ENCODE results near the gene EED. TPM values are rescaled to one million over a fixed set of nuclear protein-coding genes. Genes with fewer than 3 reads are reported as not detected.
"Not testable (repeated sequence)": the region's sequence is repeated elsewhere in the genome, so short reads cannot be mapped to it uniquely, and the experiment has no call there.

Gene EED
- polyA plus RNA-seq, 6 donors from 2014 or later = 13.1 to 22.6 (median 16.5) TPM

DNA sequence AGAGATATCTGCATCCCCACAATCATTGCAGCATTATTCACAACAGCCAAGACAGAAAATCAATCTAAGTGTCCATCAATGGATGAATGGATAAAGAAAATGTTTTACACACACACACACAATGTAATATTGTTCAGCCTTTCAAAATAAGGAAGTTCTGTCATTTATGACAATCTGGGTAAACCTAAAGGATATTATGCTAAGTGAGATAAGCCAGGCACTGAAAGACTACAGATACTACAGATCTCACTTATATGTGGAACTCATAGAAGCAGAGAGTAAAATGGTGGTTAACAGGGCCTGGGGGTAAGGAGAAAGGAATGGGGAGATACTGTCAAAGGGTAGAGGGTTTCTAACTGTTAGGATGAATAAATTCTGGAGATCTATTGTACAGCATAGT is 36.0 kb upstream of the EED start:
- no peak overlapping the region for H3K4me3 Mint-ChIP-seq
- DNase-seq (no peak), ATAC-seq (ENCODE audit: low read depth in 2 of 2) (no peak)
- no peaks in the 10 kb centered on the region for H3K9me3 Mint-ChIP-seq
- H3K4me1 Mint-ChIP-seq = peaks cover 7 to 9% (median 7%) of the 10 kb centered on the region in 3 donors
- H3K27me3 Mint-ChIP-seq = no peaks in the 10 kb centered on the region
- H3K27ac Mint-ChIP-seq = no peak overlapping the region
- H3K36me3 Mint-ChIP-seq = no peaks in the 10 kb centered on the region

DNA sequence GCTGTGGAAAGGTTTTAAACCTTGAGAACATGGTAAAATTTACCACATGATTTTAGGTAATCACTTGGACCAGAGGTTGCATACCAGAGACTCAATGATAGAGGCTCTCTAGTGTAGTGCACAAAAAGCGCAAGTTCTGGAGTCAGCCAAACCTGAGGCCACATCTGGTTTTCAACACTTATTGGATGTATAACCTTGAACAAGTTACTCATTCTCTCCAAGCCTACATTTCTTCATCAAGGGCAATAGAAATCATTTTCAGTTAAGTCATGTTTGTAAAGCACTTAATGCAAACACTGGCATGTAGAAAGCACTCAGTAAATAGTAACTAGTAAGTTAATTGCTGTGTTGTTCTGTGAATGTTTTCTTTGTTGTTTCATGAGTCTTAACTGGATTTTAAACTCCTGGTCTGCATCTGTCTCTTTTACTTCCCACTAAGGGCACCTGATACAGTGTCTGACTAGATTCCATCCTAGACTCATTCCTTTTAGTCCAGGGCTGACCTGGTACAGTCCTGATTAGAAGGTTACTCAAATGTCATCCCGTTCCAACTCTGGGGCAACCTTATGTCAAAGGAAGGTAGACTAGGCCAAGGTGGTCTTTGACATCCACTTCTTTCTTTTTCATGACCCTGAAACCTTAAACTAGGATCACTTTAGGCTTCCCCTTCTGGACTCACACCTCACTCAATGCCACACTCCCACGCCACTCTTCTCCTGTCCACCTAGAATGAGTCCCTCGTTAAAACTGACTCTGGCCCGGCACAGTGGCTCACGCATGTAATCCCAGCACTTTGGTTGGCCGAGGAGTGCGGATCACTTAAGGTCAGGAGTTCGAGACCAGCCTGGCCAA is 34.5 kb upstream of the EED start:
- no peak for DNase-seq
- no peaks in the 10 kb centered on the region for H3K9me3 Mint-ChIP-seq

DNA sequence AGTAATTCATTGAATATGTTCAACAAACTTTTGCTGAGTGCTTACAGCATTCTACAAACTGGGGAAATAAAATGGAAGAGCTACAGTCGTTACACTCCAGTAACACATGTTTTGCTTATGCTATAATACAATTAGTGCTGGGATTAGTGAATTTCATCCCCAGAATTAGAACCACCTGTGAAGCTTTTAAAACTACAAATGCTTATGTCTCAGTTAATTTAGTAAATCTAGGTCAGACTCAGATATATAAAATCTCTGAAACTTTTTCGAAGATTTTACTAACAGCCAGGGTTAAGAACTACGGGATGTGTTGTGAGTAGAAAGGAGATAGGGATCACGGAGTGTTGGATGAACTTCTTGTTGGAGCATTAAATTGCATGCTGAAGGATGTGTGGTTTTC is 33.7 kb upstream of the EED start:
- no peaks in the 10 kb centered on the region for H3K9me3 Mint-ChIP-seq
- DNase-seq = no peak
- H3K4me1 Mint-ChIP-seq = peaks cover 0 to 9% (median 0%) of the 10 kb centered on the region in 3 donors
- H3K4me3 Mint-ChIP-seq = no peak overlapping the region
- H3K27me3 Mint-ChIP-seq = no peaks in the 10 kb centered on the region
- no peak for ATAC-seq (ENCODE audit: low read depth in 2 of 2)
- peak overlapping the region in 1 of 6 donors; percentile 39 for H3K27ac Mint-ChIP-seq
- no peaks in the 10 kb centered on the region for H3K36me3 Mint-ChIP-seq

More for the DNA sequence above, 34.5 kb upstream of the EED start:
- H3K27me3 Mint-ChIP-seq = no peaks in the 10 kb centered on the region
- H3K27ac Mint-ChIP-seq = peak overlapping the region in 1 of 6 donors; percentile 87
- ATAC-seq (ENCODE audit: low read depth in 2 of 2) = no peak
- H3K36me3 Mint-ChIP-seq = no peaks in the 10 kb centered on the region
- H3K4me3 Mint-ChIP-seq = no peak overlapping the region
- peaks cover 0 to 8% (median 0%) of the 10 kb centered on the region in 3 donors for H3K4me1 Mint-ChIP-seq

DNA sequence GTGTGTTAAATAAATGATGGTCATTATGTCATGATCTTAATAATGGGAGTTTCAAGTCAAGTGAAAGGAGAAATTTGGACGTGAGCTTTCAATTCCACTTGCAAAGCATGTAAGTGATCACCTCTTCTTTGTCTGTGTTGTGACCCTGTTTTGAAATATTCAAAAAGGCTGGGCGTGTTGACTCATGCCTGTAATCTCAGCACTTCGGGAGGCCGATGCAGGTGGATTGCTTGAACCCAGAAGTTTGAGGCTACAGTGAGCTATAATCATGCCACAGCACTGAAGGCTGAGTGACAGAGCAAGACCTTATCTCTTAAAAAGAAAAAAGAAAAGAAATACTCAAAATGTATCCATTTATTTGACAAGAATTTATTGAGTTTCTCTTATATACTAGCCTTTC is 32.9 kb upstream of the EED start:
- ATAC-seq (ENCODE audit: low read depth in 2 of 2) (no peak), DNase-seq (no peak)
- H3K27me3 Mint-ChIP-seq = no peaks in the 10 kb centered on the region
- no peaks in the 10 kb centered on the region for H3K9me3 Mint-ChIP-seq
- H3K36me3 Mint-ChIP-seq = no peaks in the 10 kb centered on the region
- H3K4me1 Mint-ChIP-seq = peaks cover 0 to 9% (median 0%) of the 10 kb centered on the region in 3 donors
- no peak overlapping the region for H3K4me3 Mint-ChIP-seq
- H3K27ac Mint-ChIP-seq = no peak overlapping the region

DNA sequence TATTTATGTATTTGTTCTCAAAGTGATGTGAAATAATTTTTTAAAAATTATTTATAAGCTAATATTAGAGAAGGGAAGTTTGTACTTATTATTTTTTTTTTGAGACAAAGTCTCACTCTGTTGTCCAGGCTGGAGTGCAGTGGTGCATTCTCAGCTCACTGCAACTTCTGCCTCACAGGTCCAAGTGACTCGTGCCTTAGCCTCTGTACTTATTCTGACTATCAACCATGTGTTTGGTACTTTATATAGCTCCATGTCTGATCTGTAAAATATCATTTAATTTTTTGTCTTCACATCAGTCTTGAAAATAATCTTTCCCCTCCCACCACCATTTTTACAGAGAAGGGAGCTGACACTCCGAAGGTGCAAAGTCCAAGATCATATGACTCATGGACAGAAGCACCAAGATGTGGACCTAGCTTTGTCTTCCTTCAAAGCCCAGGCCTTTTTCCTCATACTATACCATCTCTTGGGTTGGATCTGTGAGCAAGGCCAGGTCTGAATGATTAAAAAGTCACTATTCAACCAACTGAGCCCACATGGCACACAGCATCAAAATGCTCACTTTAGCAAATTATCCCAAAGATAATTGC is 32.4 kb upstream of the EED start:
- H3K9me3 Mint-ChIP-seq = no peaks in the 10 kb centered on the region
- peaks cover 0 to 9% (median 0%) of the 10 kb centered on the region in 3 donors for H3K4me1 Mint-ChIP-seq
- no peaks in the 10 kb centered on the region for H3K27me3 Mint-ChIP-seq
- H3K27ac Mint-ChIP-seq = no peak overlapping the region
- no peak overlapping the region for H3K4me3 Mint-ChIP-seq
- ATAC-seq (ENCODE audit: low read depth in 2 of 2) (no peak), DNase-seq (no peak)
- no peaks in the 10 kb centered on the region for H3K36me3 Mint-ChIP-seq

DNA sequence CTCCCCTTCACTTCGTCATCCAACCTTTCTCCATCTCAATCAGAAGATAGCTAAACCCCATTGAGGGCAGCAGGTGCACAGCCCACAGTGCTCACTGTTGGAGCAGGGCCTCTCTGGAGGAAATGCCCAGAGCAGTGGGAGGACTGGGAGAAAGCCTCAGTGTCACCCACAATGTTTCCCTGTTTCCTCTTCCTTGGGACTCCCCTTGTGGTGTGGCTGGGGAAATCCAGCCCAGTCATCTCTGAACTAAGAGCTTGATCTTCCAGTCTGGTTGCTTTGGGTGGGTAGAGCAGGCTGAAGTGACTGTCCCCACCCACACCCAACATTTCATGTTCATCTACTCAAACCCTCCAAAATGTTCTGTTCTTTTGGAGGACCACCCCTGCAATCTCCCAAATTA is 29.8 kb upstream of the EED start:
- ATAC-seq (ENCODE audit: low read depth in 2 of 2) (no peak), DNase-seq (no peak)

DNA sequence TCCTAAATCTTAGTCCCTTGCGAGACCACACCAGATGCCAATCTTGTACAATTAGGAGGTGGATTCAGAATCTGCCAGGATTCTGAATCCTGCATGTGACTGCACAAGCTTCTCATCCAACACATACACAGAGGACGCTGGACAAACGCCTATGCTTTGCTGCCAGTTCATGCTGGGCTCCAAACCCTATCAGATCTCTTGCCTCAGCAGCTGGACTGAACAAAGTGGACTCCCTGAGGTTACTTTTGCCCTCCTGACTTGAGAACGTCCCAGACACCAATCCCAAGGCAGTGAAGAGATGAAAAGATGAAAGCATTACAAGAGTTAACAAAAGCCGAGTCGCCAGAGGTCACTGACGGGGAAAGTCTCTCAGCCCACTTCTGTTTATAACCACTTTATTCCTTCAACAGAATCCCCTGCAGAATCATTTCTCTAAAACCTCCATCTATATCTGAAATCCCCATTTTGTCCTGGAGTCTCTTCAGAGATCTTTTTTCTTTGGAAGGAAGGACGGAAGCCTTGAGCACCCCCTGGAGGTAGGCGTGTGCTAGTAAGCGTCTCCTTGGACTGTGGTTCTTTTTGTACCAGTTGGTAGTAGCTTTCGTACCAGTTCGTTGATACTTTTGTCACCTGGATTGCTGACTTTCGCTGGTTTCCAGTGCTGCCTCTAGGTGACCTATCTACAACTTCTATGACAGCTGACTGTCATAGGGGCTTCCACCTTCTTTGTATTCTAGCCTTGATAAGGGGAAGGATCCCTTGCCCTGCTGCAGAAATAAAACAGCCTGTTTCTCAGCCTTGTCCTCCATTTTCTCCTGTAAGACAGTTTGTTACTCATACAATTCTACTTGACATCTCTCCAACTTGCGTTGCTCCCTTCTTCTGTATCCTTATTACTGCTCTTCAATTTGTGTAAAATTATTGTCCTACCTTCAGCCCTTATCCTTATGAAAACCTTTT is 26.1 kb upstream of the EED start:
- ATAC-seq (ENCODE audit: low read depth in 2 of 2) (no peak), DNase-seq (peak; percentile 18)
- H3K9me3 Mint-ChIP-seq = no peaks in the 10 kb centered on the region
- no peaks in the 10 kb centered on the region for H3K36me3 Mint-ChIP-seq
- peak overlapping the region; percentile 50 to 85 (median 66) for H3K4me3 Mint-ChIP-seq
- H3K27ac Mint-ChIP-seq = peak overlapping the region; percentile 58 to 96 (median 88)
- H3K4me1 Mint-ChIP-seq = peaks cover 24 to 38% (median 31%) of the 10 kb centered on the region in 3 donors
- no peaks in the 10 kb centered on the region for H3K27me3 Mint-ChIP-seq

More for the DNA sequence above, 29.8 kb upstream of the EED start:
- peak overlapping the region in 1 of 6 donors; percentile 81 for H3K27ac Mint-ChIP-seq
- H3K36me3 Mint-ChIP-seq = no peaks in the 10 kb centered on the region
- H3K4me3 Mint-ChIP-seq = no peak overlapping the region
- H3K9me3 Mint-ChIP-seq = no peaks in the 10 kb centered on the region
- peaks cover 16 to 27% (median 18%) of the 10 kb centered on the region in 3 donors for H3K4me1 Mint-ChIP-seq
- H3K27me3 Mint-ChIP-seq = no peaks in the 10 kb centered on the region

DNA sequence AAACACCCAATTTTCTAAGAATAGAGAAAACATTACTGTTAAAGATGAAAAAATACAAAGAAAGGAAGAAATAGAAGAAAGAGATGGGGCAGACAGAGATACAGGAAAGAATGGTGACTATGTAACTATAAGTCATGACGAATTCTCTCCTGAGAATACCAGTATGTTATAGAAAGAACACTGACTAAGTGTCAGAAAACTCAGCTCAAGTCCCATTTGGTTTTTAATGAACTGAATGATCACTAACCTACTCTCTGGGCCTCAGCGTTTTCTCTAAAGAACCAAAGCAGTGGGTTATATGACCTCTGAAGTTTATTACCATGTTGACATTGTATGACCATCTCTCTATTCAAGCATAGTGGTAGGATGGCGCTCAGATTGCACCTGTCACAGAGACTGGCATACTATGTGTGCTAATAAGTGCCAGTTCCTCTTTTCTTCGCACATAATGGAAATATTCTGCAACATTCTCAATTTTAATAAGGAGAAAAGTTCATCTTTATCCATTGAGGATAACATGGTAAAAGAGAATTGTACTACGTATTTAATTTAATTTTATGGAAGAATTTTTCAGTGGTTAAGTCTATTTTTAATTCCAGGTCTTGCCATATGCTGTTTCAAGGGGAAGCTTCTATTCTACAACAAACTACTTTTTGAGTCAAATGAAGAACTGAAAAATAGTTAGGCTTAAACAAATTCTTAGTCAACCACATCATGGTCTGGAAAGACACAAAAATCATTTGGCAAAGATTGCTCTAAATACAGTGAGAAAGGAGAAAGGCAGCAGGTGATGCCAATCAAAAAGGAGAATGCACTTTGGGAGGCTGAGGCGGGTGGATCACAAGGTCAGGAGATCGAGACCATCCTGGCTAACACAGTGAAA is 25.0 kb upstream of the EED start:
- peak overlapping the region; percentile 50 to 84 (median 66) for H3K4me3 Mint-ChIP-seq
- ATAC-seq (ENCODE audit: low read depth in 2 of 2) (peak; percentile 94 to 97), DNase-seq (peak; percentile 67)
- peak overlapping the region; percentile 58 to 96 (median 88) for H3K27ac Mint-ChIP-seq
- H3K4me1 Mint-ChIP-seq = peaks cover 24 to 34% (median 31%) of the 10 kb centered on the region in 3 donors
- peaks cover 0 to 5% (median 2%) of the 10 kb centered on the region in 7 donors for H3K9me3 Mint-ChIP-seq
- H3K27me3 Mint-ChIP-seq = no peaks in the 10 kb centered on the region
- peaks cover 0 to 3% of the 10 kb centered on the region in 2 donors for H3K36me3 Mint-ChIP-seq

DNA sequence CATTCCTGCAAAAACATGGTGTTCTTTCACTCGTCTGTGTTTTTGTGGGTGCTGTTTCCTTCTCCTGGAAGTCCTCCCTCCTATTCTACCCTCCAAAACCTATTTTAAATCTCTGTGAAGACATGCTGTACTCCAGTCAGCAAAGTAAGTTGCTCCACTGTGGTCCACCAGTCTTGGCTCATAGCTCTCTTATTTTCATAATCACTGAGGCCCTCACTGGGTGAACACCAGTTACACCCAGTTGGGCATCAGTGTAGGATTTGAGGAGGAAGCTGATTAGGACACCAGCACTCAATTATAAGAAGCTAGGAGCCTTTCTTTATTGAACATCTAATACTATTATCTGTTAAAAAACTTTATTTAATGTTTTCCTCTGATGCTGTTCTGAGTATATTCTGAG is 23.9 kb upstream of the EED start:
- Mint-ChIP-seq H3K27ac (peak overlapping the region in 3 of 6 donors; percentile 12 to 94 (median 41)), H3K4me3 (peak overlapping the region in 3 of 8 donors; percentile 24 to 58 (median 52)), H3K27me3 (no peaks in the 10 kb centered on the region), H3K4me1 (peaks cover 24 to 31% (median 29%) of the 10 kb centered on the region in 3 donors), H3K36me3 (peaks cover 0 to 4% of the 10 kb centered on the region in 2 donors), H3K9me3 (peaks cover 0 to 7% (median 2%) of the 10 kb centered on the region in 7 donors)
- ATAC-seq (ENCODE audit: low read depth in 2 of 2) = no peak
- no peak for DNase-seq

DNA sequence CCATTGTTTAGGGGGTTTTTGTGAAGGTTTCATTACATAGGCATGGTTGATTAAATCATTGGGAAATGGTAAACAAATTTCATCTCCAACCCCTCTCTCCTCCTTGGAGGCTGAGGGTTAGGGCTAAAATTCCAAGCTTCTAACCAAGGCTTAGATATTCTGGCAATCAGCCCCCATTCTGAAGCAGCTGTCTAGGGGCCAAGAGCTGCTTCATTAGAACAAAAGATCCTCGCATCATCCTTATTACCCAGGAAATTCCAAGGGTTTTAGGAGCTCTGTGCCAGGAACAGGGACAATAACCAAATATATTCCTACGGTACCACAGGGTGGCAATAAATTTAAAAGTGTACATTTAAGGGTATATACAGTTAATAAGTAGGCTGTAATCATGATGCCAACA is 22.5 kb upstream of the EED start:
- H3K27ac Mint-ChIP-seq = no peak overlapping the region
- no peaks in the 10 kb centered on the region for H3K27me3 Mint-ChIP-seq
- no peak for DNase-seq

DNA sequence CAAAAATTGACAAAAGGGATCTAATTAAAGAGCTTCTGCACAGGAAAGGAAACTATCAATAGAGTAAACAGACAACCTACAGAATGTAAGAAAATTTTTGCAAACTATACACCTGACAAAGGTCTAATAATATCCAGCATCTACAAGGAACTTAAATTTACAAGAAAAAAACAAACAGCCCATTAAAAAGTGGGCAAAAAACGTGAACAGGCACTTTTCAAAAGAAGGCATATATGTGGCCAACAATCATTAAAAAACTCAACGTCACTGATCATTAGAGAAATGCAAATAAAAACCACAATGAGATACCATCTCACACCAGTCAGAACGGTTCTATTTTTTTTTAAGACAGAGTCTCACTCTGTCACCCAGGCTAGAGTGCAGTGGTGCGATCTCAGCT is 20.0 kb upstream of the EED start:
- DNase-seq; H3K4me3 Mint-ChIP-seq; H3K27ac Mint-ChIP-seq; H3K27me3 Mint-ChIP-seq; H3K9me3 Mint-ChIP-seq; ATAC-seq (ENCODE audit: low read depth in 2 of 2); H3K36me3 Mint-ChIP-seq: not testable (repeated sequence)
- H3K4me1 Mint-ChIP-seq = peaks cover 9 to 19% (median 15%) of the 10 kb centered on the region in 3 donors

More for the DNA sequence above, 22.5 kb upstream of the EED start:
- Mint-ChIP-seq H3K9me3 (peaks cover 0 to 7% (median 2%) of the 10 kb centered on the region in 7 donors), H3K4me1 (peaks cover 24 to 35% (median 32%) of the 10 kb centered on the region in 3 donors), H3K36me3 (peaks cover 0 to 4% of the 10 kb centered on the region in 2 donors), H3K4me3 (no peak overlapping the region)
- ATAC-seq (ENCODE audit: low read depth in 2 of 2) = no peak

DNA sequence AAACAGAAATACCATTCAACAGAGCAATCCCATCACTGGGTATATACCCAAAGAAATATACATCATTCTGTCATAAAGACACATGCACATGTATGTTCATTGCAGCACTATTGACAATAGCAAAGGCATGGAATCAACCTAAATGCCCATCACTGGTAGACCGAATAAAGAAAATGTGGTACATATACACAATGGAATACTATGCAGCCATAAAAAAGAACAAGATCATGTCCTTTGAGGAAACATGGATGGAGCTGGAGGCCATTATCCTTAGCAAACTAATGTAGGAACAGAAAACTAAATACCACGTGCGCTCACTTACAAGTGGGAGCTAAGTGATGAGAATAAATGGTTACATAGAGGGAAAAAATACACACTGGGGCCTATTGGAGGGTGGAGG is 19.2 kb upstream of the EED start:
- H3K27ac Mint-ChIP-seq = peak overlapping the region in 1 of 6 donors; percentile 45
- not testable (repeated sequence) for H3K9me3 Mint-ChIP-seq, H3K27me3 Mint-ChIP-seq

More for the DNA sequence above, 19.2 kb upstream of the EED start:
- ATAC-seq (ENCODE audit: low read depth in 2 of 2); DNase-seq; H3K36me3 Mint-ChIP-seq; H3K4me3 Mint-ChIP-seq: not testable (repeated sequence)
- H3K4me1 Mint-ChIP-seq = peaks cover 4 to 13% (median 8%) of the 10 kb centered on the region in 3 donors
